Measurements from ENCODE around the gene ACSBG1.

Gene ACSBG1

GRCh38 chr15:78129077-78129750 lies 105.2 kb downstream of the ACSBG1 start:
- DNase-seq, result no peak

GRCh38 chr15:78127882-78128281 lies 106.5 kb downstream of the ACSBG1 start:
- DNase-seq, result no peak

- no peak for DNase-seq
Observed at GRCh38 chr15:78125267-78125666, 109.1 kb downstream of the ACSBG1 start.

DNA sequence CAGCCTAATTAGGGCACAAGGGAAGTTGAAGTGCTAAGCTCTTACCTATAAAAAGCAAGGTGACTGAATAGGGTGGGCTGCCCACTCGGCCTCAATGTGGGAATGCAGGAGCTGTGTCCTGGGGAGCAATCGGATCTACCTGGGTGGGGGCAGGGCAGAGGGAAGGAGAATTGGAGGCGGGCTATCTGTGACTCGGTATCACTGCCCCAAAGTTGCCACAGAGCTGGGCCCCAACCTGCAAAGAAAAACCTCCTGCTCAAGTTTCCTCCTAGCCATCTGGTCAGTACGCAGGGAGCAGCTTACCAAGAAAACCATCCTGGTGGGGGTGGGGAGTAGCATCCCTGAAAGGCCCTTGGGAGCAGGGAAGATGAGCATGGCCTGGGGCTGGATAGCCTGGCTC lies 113.8 kb downstream of the ACSBG1 start:
- DNase-seq, result no peak
